IMR-90 (cell line): ENCODE results near the gene TFIP11. TPM values are rescaled to one million over a fixed set of nuclear protein-coding genes. Genes with fewer than 3 reads are reported as not detected.
"Not testable (repeated sequence)": the region's sequence is repeated elsewhere in the genome, so short reads cannot be mapped to it uniquely, and the experiment has no call there.

Experiments
- ATAC-seq: fragments of 200-7000 bp; cut with Tn5 transposase; 2 replicates; pipeline ENCODE4 v1.9.1; 2020; ENCODE audit warnings: low read depth, mild to moderate bottlenecking, moderate library complexity
- BruUV-seq: library from RNA; stranded (reverse); fragments of 400-500 nt; replicated peaks from 2 replicates; lab custom pipeline; 2021; lab: Mats Ljungman, UMichigan
- CTCF ChIA-PET: fragments of 300-600 bp; formaldehyde crosslinking; extraction: SDS; loops from one replicate; lab custom pipeline; 2021; ENCODE audit warnings: antibody characterized with exemption; lab: Yijun Ruan, JAX
- POLR2A ChIA-PET: fragments of 300-600 bp; sonication (Branson Sonifier 250); formaldehyde crosslinking; loops from one replicate; lab custom pipeline; 2022; ENCODE audit warnings: antibody characterized with exemption; ENCODE audit not compliant: unreplicated experiment; lab: Charles Lee
- DNase-seq: peaks from one replicate; pipeline ENCODE4 v3.0.0; 2013
- H2AFZ ChIP-seq: replicated peaks from 2 replicates; pipeline ENCODE3; 2013; ENCODE audit warnings: low read length, mild to moderate bottlenecking; ENCODE audit not compliant: poor library complexity
- H2AK5ac ChIP-seq: 2 replicates; pipeline ENCODE4 v1.6.1; 2013; ENCODE audit warnings: low read depth, low read length, inconsistent platforms
- H2AK9ac ChIP-seq: replicated peaks from 2 replicates; pipeline ENCODE3; 2013; ENCODE audit warnings: mild to moderate bottlenecking, low read depth, low read length, moderate library complexity; ENCODE audit not compliant: poor library complexity
- H2BK120ac ChIP-seq: 2 replicates; pipeline ENCODE4 v1.6.1; 2013; ENCODE audit warnings: low read depth, low read length, inconsistent platforms
- H2BK15ac ChIP-seq: 3 replicates; pipeline ENCODE4 v1.6.1; 2013; ENCODE audit warnings: low read depth, low read length, inconsistent platforms
- H2BK20ac ChIP-seq: 2 replicates; pipeline ENCODE4 v1.6.1; 2013; ENCODE audit warnings: low read depth, mild to moderate bottlenecking, inconsistent platforms, low read length, moderate library complexity
- H2BK5ac ChIP-seq: 2 replicates; pipeline ENCODE4 v1.6.1; 2013; ENCODE audit warnings: mild to moderate bottlenecking, low read depth, low read length, inconsistent platforms; ENCODE audit not compliant: poor library complexity, severe bottlenecking
- H3K14ac ChIP-seq: replicated peaks from 2 replicates; pipeline ENCODE4 v1.6.1; 2013; ENCODE audit warnings: low read depth, low read length, inconsistent platforms
- H3K18ac ChIP-seq: 2 replicates; pipeline ENCODE4 v1.6.1; 2013; ENCODE audit warnings: low read depth, low read length, control low read depth
- H3K23ac ChIP-seq: 2 replicates; pipeline ENCODE4 v1.6.1; 2013; ENCODE audit warnings: low read depth, low read length, inconsistent platforms
- H3K27ac ChIP-seq: 2 replicates; pipeline ENCODE4 v1.5.1; 2013; ENCODE audit warnings: mild to moderate bottlenecking, control low read depth, low read length; ENCODE audit not compliant: insufficient read depth
- H3K27me3 ChIP-seq: 2 replicates; pipeline ENCODE4 v1.6.1; 2013; ENCODE audit warnings: low read length; ENCODE audit not compliant: control insufficient read depth, insufficient read depth
- H3K36me3 ChIP-seq: 2 replicates; pipeline ENCODE4 v1.6.1; 2013; ENCODE audit warnings: low read length, mixed read lengths; ENCODE audit not compliant: control insufficient read depth, insufficient read depth
- H3K4ac ChIP-seq: 2 replicates; pipeline ENCODE4 v1.6.1; 2013; ENCODE audit warnings: low read depth, low read length, inconsistent platforms
- H3K4me1 ChIP-seq: 2 replicates; pipeline ENCODE4 v1.6.1; 2013; ENCODE audit warnings: low read length, mixed read lengths; ENCODE audit not compliant: control insufficient read depth, insufficient read depth
- H3K4me2 ChIP-seq: 2 replicates; pipeline ENCODE4 v1.6.1; 2013; ENCODE audit warnings: low read depth, mild to moderate bottlenecking, control low read depth, low read length, moderate library complexity
- H3K4me3 ChIP-seq: 2 replicates; pipeline ENCODE4 v1.5.1; 2013; ENCODE audit warnings: low read depth, mild to moderate bottlenecking, control low read depth, low read length, moderate library complexity; ENCODE audit not compliant: insufficient read depth
- H3K56ac ChIP-seq: 2 replicates; pipeline ENCODE4 v1.6.1; 2013; ENCODE audit warnings: low read length, inconsistent platforms; ENCODE audit not compliant: insufficient read depth; ENCODE audit errors: extremely low read depth
- H3K79me1 ChIP-seq, 2 experiments: 2 replicates each; pipeline ENCODE4 v1.6.1; 2013; ENCODE audit warnings: low read length in 2 of 2, inconsistent platforms in 1 of 2, low read depth in 1 of 2
- H3K9ac ChIP-seq: 2 replicates; pipeline ENCODE4 v1.6.1; 2013; ENCODE audit warnings: low read depth, low read length, control low read depth
- H3K9me1 ChIP-seq: 2 replicates; pipeline ENCODE4 v1.6.1; 2013; ENCODE audit warnings: low read length, inconsistent platforms; ENCODE audit not compliant: insufficient read depth
- H3K9me3 ChIP-seq: 2 replicates; pipeline ENCODE4 v1.6.1; 2013; ENCODE audit warnings: low read length; ENCODE audit not compliant: control insufficient read depth, insufficient read depth
- H4K20me1 ChIP-seq: 2 replicates; pipeline ENCODE4 v1.6.1; 2013; ENCODE audit warnings: low read length, inconsistent platforms; ENCODE audit not compliant: insufficient read depth
- H4K5ac ChIP-seq: 2 replicates; pipeline ENCODE4 v1.6.1; 2013; ENCODE audit warnings: mild to moderate bottlenecking, low read depth, low read length, control low read depth
- H4K8ac ChIP-seq, 2 experiments: 2 replicates each; pipeline ENCODE4 v1.6.1; 2013; ENCODE audit warnings: low read depth in 2 of 2, low read length in 2 of 2, control low read depth in 1 of 2, inconsistent platforms in 1 of 2
- H4K91ac ChIP-seq: 2 replicates; pipeline ENCODE4 v1.6.1; 2013; ENCODE audit warnings: low read depth, low read length, inconsistent platforms; ENCODE audit not compliant: insufficient read depth
- WGBS, 2 experiments: methylation state at CpG; one replicate each; pipeline versions ENCODE4 v1.1.5 to v1.1.7; 2013; ENCODE audit warnings: missing lambda C conversion rate in 2 of 2; ENCODE audit not compliant: insufficient read length in 1 of 2; ENCODE audit errors: extremely low coverage in 2 of 2; 5-methylcytosine and 5-hydroxymethylcytosine counted together
- dilution Hi-C: fragments of 300-500 bp; cut with HindIII; formaldehyde crosslinking; loops from one replicate; pipeline ENCODE4 v1.14.3; 2018; ENCODE audit warnings: low sequenced_read_pairs; ENCODE audit not compliant: unreplicated experiment
- in situ Hi-C: fragments of 300-500 bp; cut with MboI; formaldehyde crosslinking; loops from 3 replicates; pipeline ENCODE4 v1.14.3; 2019; ENCODE audit warnings: low sequenced_read_pairs, inconsistent platforms, mixed read lengths
- intact Hi-C: fragments of 100-400 bp; cut with micrococcal nuclease; formaldehyde crosslinking; loops from 2 replicates; pipeline ENCODE4 v1.10.0; 2022
- polyA plus RNA-seq, 3 experiments: library from polyadenylated mRNA; depleted of rRNA; stranded (reverse); fragments of >200 nt; gene quantifications; 2 replicates each; pipeline ENCODE4 v1.2.3, GENCODE V29; 2012; ENCODE audit warnings: low replicate concordance in 1 of 3
- total RNA-seq: library from RNA; depleted of rRNA; stranded (reverse); fragments of >200 nt; gene quantifications from 2 replicates; pipeline ENCODE4 v1.2.3, GENCODE V29; 2012

The TFIP11 gene
- total and polyA plus RNA-seq, 2 of the 4 experiments (the other 2 are of a cell fraction): 22.5 to 43.2 TPM

DNA sequence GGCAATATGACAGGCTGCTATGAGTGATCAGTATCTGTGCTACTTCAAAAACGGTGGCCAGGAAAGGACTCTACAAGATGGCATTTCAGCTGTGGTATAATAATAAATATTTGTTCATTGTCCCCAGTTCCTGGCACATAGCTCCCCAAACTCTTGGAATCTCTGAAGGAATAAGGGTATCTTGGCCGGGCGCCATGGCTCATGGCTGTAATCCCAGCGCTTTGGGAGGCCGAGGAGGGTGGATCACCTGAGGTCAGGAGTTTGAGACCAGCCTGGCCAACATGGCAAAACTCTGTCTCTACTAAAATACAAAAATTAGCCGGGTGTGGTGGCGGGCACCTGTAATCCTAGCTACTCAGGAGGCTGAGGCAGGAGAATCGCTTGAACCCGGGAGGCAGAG lies 16.2 kb upstream of the TFIP11 start:
- H3K4me1 ChIP-seq, H3K27me3 ChIP-seq, H4K20me1 ChIP-seq, H4K8ac ChIP-seq, H2BK120ac ChIP-seq, in situ Hi-C loops, H2AK5ac ChIP-seq, H3K56ac ChIP-seq, H3K4ac ChIP-seq, H3K27ac ChIP-seq, POLR2A ChIA-PET, H4K91ac ChIP-seq, H2BK15ac ChIP-seq, DNase-seq, H3K18ac ChIP-seq, H2BK20ac ChIP-seq, H2BK5ac ChIP-seq, H3K14ac ChIP-seq, H2AK9ac ChIP-seq, dilution Hi-C loops, intact Hi-C loops, CTCF ChIA-PET, H4K5ac ChIP-seq, H3K23ac ChIP-seq, ATAC-seq, H3K9me1 ChIP-seq, H3K9me3 ChIP-seq, BruUV-seq, H3K4me2 ChIP-seq, H2AFZ ChIP-seq, H3K9ac ChIP-seq, H3K4me3 ChIP-seq: not testable (repeated sequence)
- peaks cover 0 to 16% of the 10 kb centered on the region in 2 experiments; a peak in 3 of 4 replicates for H3K79me1 ChIP-seq
- peaks cover 21% of the 10 kb centered on the region for H3K36me3 ChIP-seq
- WGBS, 2 experiments: no CpG with 5 or more reads among the region's 9 CpGs
